Naive thymus-derived CD8-positive, alpha-beta T cell (primary cell): ENCODE data around the gene SLC19A1. TPM values are rescaled to one million over a fixed set of nuclear protein-coding genes. Genes with fewer than 3 reads are reported as not detected.
A peak's percentile ranks its signal among the peaks of the same experiment; 100 is the strongest.

Experiments used
- ATAC-seq, 2 donors: fragments of 150-1000 bp; cut with Tn5 transposase in 1 of 2; sonication (Bioruptor Pico), chemical (Tn5 transposase) in 1 of 2; 1 replicate in 1 of 2; 2 replicates in 1 of 2; pipeline ENCODE4 v1.10.0; 2021; ENCODE audit warnings: mild to moderate bottlenecking in 2 of 2, moderate library complexity in 2 of 2
- POLR2A ChIA-PET: fragments of 350-600 bp; sonication (Branson Sonifier 250); formaldehyde crosslinking; loops from one replicate; lab custom pipeline; 2021; ENCODE audit warnings: antibody characterized with exemption; lab: Charles Lee
- DNase-seq, 10 donors: peaks; one replicate each; pipeline versions ENCODE4 v3.0.0 to v3.0.0-alpha.2; 2020 to 2022
- H3K27ac Mint-ChIP-seq, 10 donors: one replicate each; pipeline ENCODE4 v1.8.0; 2020 to 2022; ENCODE audit warnings: mild to moderate bottlenecking in 10 of 10, mixed read lengths in 10 of 10, moderate library complexity in 4 of 10, inconsistent platforms in 1 of 10
- H3K27me3 Mint-ChIP-seq, 5 donors: one replicate each; pipeline ENCODE4 v1.8.0; 2021 to 2022; ENCODE audit warnings: mixed read lengths in 5 of 5
- H3K36me3 Mint-ChIP-seq, 3 donors: one replicate each; pipeline ENCODE4 v1.8.0; 2020 to 2022; ENCODE audit warnings: mixed read lengths in 3 of 3, mild to moderate bottlenecking in 2 of 3, inconsistent platforms in 1 of 3
- H3K4me1 Mint-ChIP-seq, 4 donors: one replicate each; pipeline ENCODE4 v1.8.0; 2021 to 2022; ENCODE audit warnings: mixed read lengths in 4 of 4
- H3K4me3 Mint-ChIP-seq, 10 donors: one replicate each; pipeline ENCODE4 v1.8.0; 2020 to 2022; ENCODE audit warnings: mild to moderate bottlenecking in 10 of 10, mixed read lengths in 10 of 10, moderate library complexity in 6 of 10, inconsistent platforms in 1 of 10
- H3K9me3 Mint-ChIP-seq, 9 donors: one replicate each; pipeline ENCODE4 v1.8.0; 2020 to 2022; ENCODE audit warnings: mixed read lengths in 9 of 9, mild to moderate bottlenecking in 3 of 9, inconsistent platforms in 1 of 9, moderate library complexity in 1 of 9
- polyA plus RNA-seq, 3 donors: library from polyadenylated mRNA; unstranded; fragments of 300-500 nt; fragmentation: Illumina TruSeq; gene quantifications; one replicate each; pipeline ENCODE4 v1.2.3, GENCODE V29; 2021
- total RNA-seq, 8 experiments: library from RNA in 2 of 8; stranded (reverse) in 2 of 8; gene quantifications; one replicate each; pipeline ENCODE4 v1.2.3 and lab custom pipeline; 2021 to 2026

Gene SLC19A1
- total and polyA plus RNA-seq, 5 experiments from 2014 or later = 4.6 to 14.4 (median 10.2) TPM

GRCh38 chr21:45481977-45482898 lies 60.0 kb downstream of the SLC19A1 start:
- Mint-ChIP-seq H3K27me3 (no peaks in the 10 kb centered on the region), H3K4me3 (peak overlapping the region; percentile 69 to 88 (median 81)), H3K36me3 (no peaks in the 10 kb centered on the region), H3K27ac (peak overlapping the region; percentile 89 to 98 (median 94)), H3K9me3 (no peaks in the 10 kb centered on the region), H3K4me1 (peaks cover 23 to 47% (median 44%) of the 10 kb centered on the region in 4 donors)
- DNase-seq (peak in 1 of 10 donors; percentile 14), ATAC-seq (no peak)
- POLR2A ChIA-PET = interaction anchor here (0.8 to 2.2 kb wide), 6 partner anchors 8 to 543 kb away, joined by 3 to 12 read pairs (median 4); partner anchors contain the start of genes POFUT2 and SLX9

GRCh38 chr21:45481566-45481965 lies 60.7 kb downstream of the SLC19A1 start:
- POLR2A ChIA-PET = interaction anchor here (2.5 kb wide), 1 partner anchor 10 kb away, joined by 9 read pairs; no protein-coding TSS in a partner anchor
- Mint-ChIP-seq H3K27me3 (no peaks in the 10 kb centered on the region), H3K4me3 (peak overlapping the region in 5 of 10 donors; percentile 30 to 65 (median 43)), H3K27ac (peak overlapping the region in 8 of 10 donors; percentile 43 to 89 (median 74)), H3K4me1 (peaks cover 24 to 51% (median 49%) of the 10 kb centered on the region in 4 donors), H3K36me3 (no peaks in the 10 kb centered on the region), H3K9me3 (no peaks in the 10 kb centered on the region)
- ATAC-seq (no peak), DNase-seq (no peak)

- POLR2A ChIA-PET = interaction anchor here (1.5 to 2.5 kb wide), 2 partner anchors 10 to 12 kb away, joined by 7 to 9 read pairs; no protein-coding TSS in a partner anchor
- H3K27ac Mint-ChIP-seq = peak overlapping the region in 8 of 10 donors; percentile 43 to 89 (median 80)
- no peak for DNase-seq
Observed at GRCh38 chr21:45480701-45481500, 61.3 kb downstream of the SLC19A1 start.

GRCh38 chr21:45479691-45480675 lies 62.3 kb downstream of the SLC19A1 start:
- Mint-ChIP-seq H3K4me3 (peak overlapping the region; percentile 73 to 94 (median 84)), H3K27me3 (no peaks in the 10 kb centered on the region), H3K27ac (peak overlapping the region; percentile 95 to 100 (median 98)), H3K36me3 (no peaks in the 10 kb centered on the region), H3K9me3 (no peaks in the 10 kb centered on the region), H3K4me1 (peaks cover 27 to 55% (median 51%) of the 10 kb centered on the region in 4 donors)
- peak in 6 of 10 donors; percentile 19 to 47 (median 29) for DNase-seq
- ATAC-seq = peak in 1 of 2 donors; percentile 8
- POLR2A ChIA-PET = interaction anchor here (1.5 to 2.5 kb wide), 2 partner anchors 9 to 13 kb away, joined by 7 to 9 read pairs; no protein-coding TSS in a partner anchor

More at GRCh38 chr21:45480701-45481500, 61.3 kb downstream of the SLC19A1 start:
- ATAC-seq = no peak
- H3K9me3 Mint-ChIP-seq = no peaks in the 10 kb centered on the region
- H3K36me3 Mint-ChIP-seq = no peaks in the 10 kb centered on the region
- H3K4me3 Mint-ChIP-seq = peak overlapping the region in 5 of 10 donors; percentile 14 to 83 (median 31)
- H3K27me3 Mint-ChIP-seq = no peaks in the 10 kb centered on the region
- peaks cover 27 to 55% (median 51%) of the 10 kb centered on the region in 4 donors for H3K4me1 Mint-ChIP-seq

GRCh38 chr21:45478816-45479669 lies 63.2 kb downstream of the SLC19A1 start:
- peak; percentile 3 to 4 for ATAC-seq
- DNase-seq = no peak
- Mint-ChIP-seq H3K9me3 (no peaks in the 10 kb centered on the region), H3K27me3 (no peaks in the 10 kb centered on the region), H3K36me3 (no peaks in the 10 kb centered on the region), H3K27ac (peak overlapping the region; percentile 95 to 100 (median 98)), H3K4me3 (peak overlapping the region; percentile 73 to 94 (median 84)), H3K4me1 (peaks cover 24 to 52% (median 47%) of the 10 kb centered on the region in 4 donors)
- POLR2A ChIA-PET = interaction anchor here (1.2 to 2.5 kb wide), 4 partner anchors 8 to 118 kb away, joined by 4 to 9 read pairs (median 6); no protein-coding TSS in a partner anchor

- no peaks in the 10 kb centered on the region for H3K9me3 Mint-ChIP-seq
- peaks cover 21 to 50% (median 41%) of the 10 kb centered on the region in 4 donors for H3K4me1 Mint-ChIP-seq
- H3K27ac Mint-ChIP-seq = peak overlapping the region; percentile 95 to 100 (median 98)
- ATAC-seq = peak; percentile 73 to 77
- POLR2A ChIA-PET = interaction anchor here (1.2 to 1.4 kb wide), 2 partner anchors 65 to 118 kb away, joined by 4 read pairs; no protein-coding TSS in a partner anchor
- no peaks in the 10 kb centered on the region for H3K36me3 Mint-ChIP-seq
- DNase-seq = peak; percentile 61 to 89 (median 82)
- peak overlapping the region; percentile 73 to 94 (median 84) for H3K4me3 Mint-ChIP-seq
- H3K27me3 Mint-ChIP-seq = no peaks in the 10 kb centered on the region
Observed at GRCh38 chr21:45478115-45478801, 64.0 kb downstream of the SLC19A1 start.

DNA sequence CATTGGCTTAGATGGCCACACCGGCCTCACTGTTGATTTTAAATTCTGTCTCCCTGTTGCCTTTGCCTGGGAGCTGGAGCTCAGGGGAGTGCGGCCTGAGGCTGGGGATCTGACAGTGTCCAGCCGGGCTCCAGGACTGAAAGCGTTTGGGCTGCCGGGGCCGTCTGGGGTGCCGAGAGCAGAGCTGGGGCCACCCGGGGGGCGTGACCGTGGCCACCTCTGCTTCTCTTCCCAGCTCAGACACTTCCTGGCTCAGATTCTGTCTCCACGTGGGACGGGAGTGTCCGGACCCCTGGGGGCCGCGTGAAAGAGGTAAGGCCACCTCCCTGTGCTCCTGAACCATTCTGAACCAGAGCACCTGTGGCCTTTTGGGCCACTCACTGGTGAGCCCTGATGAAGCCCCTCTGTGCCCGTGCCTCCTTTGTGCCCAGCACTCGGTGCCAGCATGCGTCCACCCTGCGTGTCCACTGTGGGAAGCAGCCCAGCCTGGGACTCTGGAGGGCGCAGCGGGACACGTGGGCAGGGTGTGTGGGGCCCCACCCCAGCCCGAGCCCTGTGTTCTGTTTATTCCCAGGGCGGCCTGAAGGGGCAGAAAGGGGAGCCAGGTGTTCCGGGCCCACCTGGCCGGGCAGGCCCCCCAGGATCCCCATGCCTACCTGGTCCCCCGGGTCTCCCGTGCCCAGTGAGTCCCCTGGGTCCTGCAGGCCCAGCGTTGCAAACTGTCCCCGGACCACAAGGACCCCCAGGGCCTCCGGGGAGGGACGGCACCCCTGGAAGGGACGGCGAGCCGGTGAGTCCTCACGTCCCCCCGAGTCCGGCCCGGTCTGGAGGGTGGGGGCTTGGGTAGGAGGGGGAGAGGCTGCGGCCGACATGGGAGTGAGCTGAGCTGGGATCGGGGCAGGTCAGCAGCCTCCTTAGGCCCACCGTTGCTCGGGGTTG lies 64.8 kb downstream of the SLC19A1 start:
- Mint-ChIP-seq H3K4me1 (peaks cover 20 to 44% (median 37%) of the 10 kb centered on the region in 4 donors), H3K27me3 (no peaks in the 10 kb centered on the region), H3K27ac (peak overlapping the region; percentile 95 to 100 (median 98)), H3K9me3 (no peaks in the 10 kb centered on the region), H3K36me3 (no peaks in the 10 kb centered on the region), H3K4me3 (peak overlapping the region; percentile 73 to 94 (median 84))
- ATAC-seq = no peak
- no peak for DNase-seq
- POLR2A ChIA-PET = interaction anchor here (0.7 to 1.4 kb wide), 4 partner anchors 42 to 119 kb away, joined by 3 to 5 read pairs (median 4); partner anchors contain the start of gene SLC19A1

DNA sequence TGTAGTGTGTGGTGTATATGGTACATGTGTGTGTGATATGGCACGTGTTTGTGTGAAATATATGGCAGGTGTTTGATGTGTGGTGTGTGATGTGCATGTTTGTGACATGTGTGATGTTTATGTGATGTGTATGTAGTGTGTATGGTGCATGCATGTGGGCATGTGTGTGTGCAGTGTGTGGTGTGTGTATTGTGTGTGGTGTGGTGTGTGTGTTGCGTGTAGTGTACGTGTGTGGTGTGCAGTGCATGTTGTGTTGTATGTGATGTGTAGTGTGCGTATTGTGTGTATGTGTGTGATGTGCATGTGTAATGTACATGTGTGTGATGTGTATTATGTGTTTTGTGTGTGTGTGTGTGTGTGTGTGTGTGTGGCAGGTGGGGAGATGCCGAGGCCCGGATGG lies 65.7 kb downstream of the SLC19A1 start:
- Mint-ChIP-seq H3K4me1 (peaks cover 20 to 39% (median 35%) of the 10 kb centered on the region in 4 donors), H3K4me3 (peak overlapping the region in 9 of 10 donors; percentile 12 to 84 (median 49)), H3K27ac (peak overlapping the region; percentile 72 to 100 (median 90)), H3K36me3 (no peaks in the 10 kb centered on the region), H3K9me3 (no peaks in the 10 kb centered on the region), H3K27me3 (no peaks in the 10 kb centered on the region)
- ATAC-seq (no peak), DNase-seq (no peak)
- POLR2A ChIA-PET = interaction anchor here (0.7 kb wide), 2 partner anchors 41 to 66 kb away, joined by 3 to 5 read pairs; partner anchors contain the start of gene SLC19A1
